ENCODE measurements around the gene RXFP4. TPM values are rescaled to one million over a fixed set of nuclear protein-coding genes. Genes with fewer than 3 reads are reported as not detected.

The RXFP4 gene
- total and polyA plus RNA-seq, 9 of the 15 experiments (the other 6 are each of a cell fraction or from before 2014, with no cell fraction given): 0.64 TPM; not detected in 8

- TF ChIP-seq PRDM10 (IDR thresholded peaks at IDR 0.05; ENCODE audit: partially characterized antibody) (peak; percentile 13), ZBTB17 (CRISPR knock-in tag; IDR thresholded peaks at IDR 0.05) (no peak), IRF2 (CRISPR knock-in tag; IDR thresholded peaks at IDR 0.05) (no peak), ZNF140 (CRISPR knock-in tag; IDR thresholded peaks at IDR 0.05) (no peak), CREB1 (IDR thresholded peaks at IDR 0.05) (no peak), CREB1 (CRISPR knock-in tag; IDR thresholded peaks at IDR 0.05) (no peak), GATAD2A (IDR thresholded peaks at IDR 0.05) (no peak), NELFE (IDR thresholded peaks at IDR 0.05; ENCODE audit: insufficient read depth, insufficient read length) (no peak), MCM7 (IDR thresholded peaks at IDR 0.05) (no peak), POLR2G (IDR thresholded peaks at IDR 0.05; ENCODE audit: low read depth, low read length) (peak; percentile 48; the same call in 1 of the 2 replicates), MIER1 (IDR thresholded peaks at IDR 0.05; ENCODE audit: low read depth) (no peak), SMARCE1 (IDR thresholded peaks at IDR 0.05) (0 out of 2 replicates have a peak, but pooled peaks have one; percentile 38), LEF1 (IDR thresholded peaks at IDR 0.05) (peak; percentile 26; the same call in 1 of the 2 replicates), ZNF224 (CRISPR knock-in tag; IDR thresholded peaks at IDR 0.05) (no peak), PTTG1 (tag; IDR thresholded peaks at IDR 0.05; ENCODE audit: low read depth) (no peak), MAFG (tag; conservative IDR thresholded peaks at IDR 0.05) (no peak), CC2D1A (IDR thresholded peaks at IDR 0.05) (no peak), TFE3 (CRISPR knock-in tag; IDR thresholded peaks at IDR 0.05) (no peak), POU5F1 (IDR thresholded peaks at IDR 0.05; ENCODE audit: borderline replicate concordance, low read depth, low read length, partially characterized antibody) (no peak), DPF2 (IDR thresholded peaks at IDR 0.05) (peak; percentile 62; the same call in 1 of the 2 replicates), ZNF384 (IDR thresholded peaks at IDR 0.05; ENCODE audit: low read depth, low read length) (no peak), CEBPG (CRISPR knock-in tag; IDR thresholded peaks at IDR 0.05) (no peak), CEBPG (tag; conservative IDR thresholded peaks at IDR 0.05 in 1 of 2, IDR thresholded peaks at IDR 0.05 in 1 of 2) (no peak), NR4A1 (CRISPR knock-in tag; IDR thresholded peaks at IDR 0.05) (no peak), NR4A1 (tag; IDR thresholded peaks at IDR 0.05) (no peak)
Measured at GRCh38 chr1:155976062-155976912, 34.8 kb downstream of the RXFP4 start (continued).
